ENCODE measurements around the gene NSG2. TPM values are rescaled to one million over a fixed set of nuclear protein-coding genes. Genes with fewer than 3 reads are reported as not detected.

Gene NSG2
- polyA plus RNA-seq, 1 donor from 2014 or later = not detected

Other genes with a start within 250 kb of the NSG2 start
- 8.4 TPM for gene CPEB4, start 157.4 kb upstream of the NSG2 start, polyA plus RNA-seq
- not detected for gene C5orf47, start 56.5 kb upstream of the NSG2 start, polyA plus RNA-seq